Prostate gland (tissue), 2 donors: ENCODE data around the gene GRAMD1A. TPM values are rescaled to one million over a fixed set of nuclear protein-coding genes. Genes with fewer than 3 reads are reported as not detected.

Experiments
- DNase-seq: peaks from one replicate; pipeline ENCODE4 v3.0.0-alpha.2; 2019; ENCODE audit warnings: low spot score
- H3K27ac ChIP-seq, 2 donors: fragments of 200-600 bp; sonication (generic); 2 replicates each; pipeline ENCODE4 v1.5.1; 2017 to 2019
- H3K27me3 ChIP-seq: fragments of 200-600 bp; sonication (generic); replicated peaks from 2 replicates; pipeline ENCODE4 v1.5.1; 2019; ENCODE audit not compliant: insufficient read depth
- H3K36me3 ChIP-seq, 2 donors: fragments of 200-600 bp; sonication (generic); 1 replicate in 1 of 2; 2 replicates in 1 of 2; pipeline versions ENCODE4 v1.5.1 to v1.8.1; 2017 to 2019
- H3K4me1 ChIP-seq: fragments of 200-600 bp; sonication (generic); replicated peaks from 2 replicates; pipeline ENCODE4 v1.5.1; 2019
- H3K4me3 ChIP-seq, 2 donors: fragments of 200-600 bp; sonication (generic); 2 replicates each; pipeline ENCODE4 v1.5.1; 2017 to 2019
- H3K9me3 ChIP-seq: fragments of 200-600 bp; sonication (generic); 2 replicates; pipeline ENCODE4 v1.5.1; 2017
- POLR2A ChIP-seq: fragments of 450-650 bp; IDR thresholded peaks from one replicate; pipeline ENCODE4 v1.6.1; 2016; ENCODE audit warnings: antibody characterized with exemption, mild to moderate bottlenecking
- POLR2AphosphoS5 ChIP-seq: sonication (generic); formaldehyde crosslinking; IDR thresholded peaks from one replicate; pipeline ENCODE4 v1.6.1; 2017; ENCODE audit warnings: antibody characterized with exemption
- WGBS: methylation state at CpG from one replicate; pipeline ENCODE4 v1.1.5; 2018; 5-methylcytosine and 5-hydroxymethylcytosine counted together
- intact Hi-C: fragments of 100-400 bp; cut with DNase I; formaldehyde crosslinking; loops from one replicate; pipeline ENCODE4 v1.14.2; 2022
- total RNA-seq, 2 donors: library from RNA; depleted of rRNA; stranded (reverse); fragments of >200 nt; gene quantifications; one replicate each; pipeline ENCODE4 v1.1.0, GENCODE V29; 2016
- TF ChIP-seq, protein P1 (sequence below), 4 experiments: fragments of 200-600 bp in 2 of 4; fragments of 450-650 bp in 2 of 4; sonication (generic) in 2 of 4; IDR thresholded peaks; 1 replicate in 3 of 4; 2 replicates in 1 of 4; pipeline ENCODE4 v1.5.1; 2016 to 2019; ENCODE audit warnings: antibody characterized with exemption in 4 of 4, mild to moderate bottlenecking in 2 of 4, moderate library complexity in 2 of 4

Gene GRAMD1A
- total RNA-seq, 2 donors from 2014 or later, result 32.2 to 120 TPM

GRCh38 chr19:35018379-35018778 lies 18.3 kb downstream of the GRAMD1A start:
- 93% methylated on average over 4 of the region's 4 CpGs for WGBS
- Histone ChIP-seq H3K4me1 (no peaks in the 10 kb centered on the region), H3K4me3 (no peak overlapping the region), H3K27ac (no peak overlapping the region), H3K27me3 (no peaks in the 10 kb centered on the region), H3K36me3 (peaks cover 22 to 28% of the 10 kb centered on the region in 2 donors), H3K9me3 (no peaks in the 10 kb centered on the region)
- intact Hi-C loops, result no loop called here
- DNase-seq, result no peak
- no peak for TF ChIP-seq POLR2A
- TF ChIP-seq, protein P1, sequence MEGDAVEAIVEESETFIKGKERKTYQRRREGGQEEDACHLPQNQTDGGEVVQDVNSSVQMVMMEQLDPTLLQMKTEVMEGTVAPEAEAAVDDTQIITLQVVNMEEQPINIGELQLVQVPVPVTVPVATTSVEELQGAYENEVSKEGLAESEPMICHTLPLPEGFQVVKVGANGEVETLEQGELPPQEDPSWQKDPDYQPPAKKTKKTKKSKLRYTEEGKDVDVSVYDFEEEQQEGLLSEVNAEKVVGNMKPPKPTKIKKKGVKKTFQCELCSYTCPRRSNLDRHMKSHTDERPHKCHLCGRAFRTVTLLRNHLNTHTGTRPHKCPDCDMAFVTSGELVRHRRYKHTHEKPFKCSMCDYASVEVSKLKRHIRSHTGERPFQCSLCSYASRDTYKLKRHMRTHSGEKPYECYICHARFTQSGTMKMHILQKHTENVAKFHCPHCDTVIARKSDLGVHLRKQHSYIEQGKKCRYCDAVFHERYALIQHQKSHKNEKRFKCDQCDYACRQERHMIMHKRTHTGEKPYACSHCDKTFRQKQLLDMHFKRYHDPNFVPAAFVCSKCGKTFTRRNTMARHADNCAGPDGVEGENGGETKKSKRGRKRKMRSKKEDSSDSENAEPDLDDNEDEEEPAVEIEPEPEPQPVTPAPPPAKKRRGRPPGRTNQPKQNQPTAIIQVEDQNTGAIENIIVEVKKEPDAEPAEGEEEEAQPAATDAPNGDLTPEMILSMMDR (IDR thresholded peaks at IDR 0.05), result no peak
- no peak for TF ChIP-seq POLR2AphosphoS5

- WGBS, result 90% methylated on average over 22 of the region's 22 CpGs
- intact Hi-C loops, result no loop called here
Measured at GRCh38 chr19:35019144-35019543, 19.0 kb downstream of the GRAMD1A start.

GRCh38 chr19:35021016-35021415 lies 20.9 kb downstream of the GRAMD1A start:
- DNase-seq, result no peak
- H3K9me3 ChIP-seq, result no peaks in the 10 kb centered on the region
- no peak overlapping the region for H3K4me3 ChIP-seq
- peaks cover 19 to 31% of the 10 kb centered on the region in 2 donors for H3K36me3 ChIP-seq
- no peaks in the 10 kb centered on the region for H3K4me1 ChIP-seq
- intact Hi-C loops, result no loop called here
- no peaks in the 10 kb centered on the region for H3K27me3 ChIP-seq
- H3K27ac ChIP-seq, result no peak overlapping the region
- TF ChIP-seq POLR2AphosphoS5 (no peak), POLR2A (no peak)
- TF ChIP-seq, protein P1 (IDR thresholded peaks at IDR 0.05), result no peak
- WGBS, result 89% methylated on average over 10 of the region's 10 CpGs

More at GRCh38 chr19:35019144-35019543, 19.0 kb downstream of the GRAMD1A start:
- Histone ChIP-seq H3K4me1 (no peaks in the 10 kb centered on the region), H3K27me3 (no peaks in the 10 kb centered on the region), H3K27ac (no peak overlapping the region), H3K36me3 (peaks cover 22 to 28% of the 10 kb centered on the region in 2 donors), H3K9me3 (no peaks in the 10 kb centered on the region), H3K4me3 (no peak overlapping the region)
- no peak for DNase-seq
- no peak for TF ChIP-seq POLR2AphosphoS5

DNA sequence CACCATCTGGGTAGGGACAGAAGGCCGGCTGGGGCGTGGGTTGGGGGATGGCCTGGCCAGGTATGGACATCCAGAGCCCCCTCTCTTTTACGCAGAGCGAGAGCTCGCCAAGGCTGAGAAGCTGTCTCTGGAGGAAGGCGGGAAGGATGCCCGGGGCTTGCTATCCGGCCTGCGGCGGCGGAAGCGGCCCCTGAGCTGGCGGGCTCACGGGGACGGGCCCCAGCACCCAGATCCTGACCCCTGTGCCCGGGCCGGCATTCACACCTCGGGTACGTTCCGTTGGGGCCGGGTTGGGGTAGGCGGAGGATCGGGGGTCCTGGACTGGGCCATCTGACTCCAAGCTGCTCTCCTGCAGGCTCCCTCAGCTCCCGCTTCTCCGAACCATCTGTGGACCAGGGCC lies 21.5 kb downstream of the GRAMD1A start:
- no peaks in the 10 kb centered on the region for H3K9me3 ChIP-seq
- intact Hi-C loops, result no loop called here
- H3K4me3 ChIP-seq, result no peak overlapping the region
- H3K4me1 ChIP-seq, result no peaks in the 10 kb centered on the region
- no peaks in the 10 kb centered on the region for H3K27me3 ChIP-seq
- no peak for DNase-seq
- TF ChIP-seq POLR2A, result no peak
- TF ChIP-seq, protein P1 (IDR thresholded peaks at IDR 0.05), result no peak
- TF ChIP-seq POLR2AphosphoS5, result no peak
- peaks cover 19 to 34% of the 10 kb centered on the region in 2 donors for H3K36me3 ChIP-seq
- H3K27ac ChIP-seq, result no peak overlapping the region
- 93% methylated on average over 20 of the region's 25 CpGs for WGBS

DNA sequence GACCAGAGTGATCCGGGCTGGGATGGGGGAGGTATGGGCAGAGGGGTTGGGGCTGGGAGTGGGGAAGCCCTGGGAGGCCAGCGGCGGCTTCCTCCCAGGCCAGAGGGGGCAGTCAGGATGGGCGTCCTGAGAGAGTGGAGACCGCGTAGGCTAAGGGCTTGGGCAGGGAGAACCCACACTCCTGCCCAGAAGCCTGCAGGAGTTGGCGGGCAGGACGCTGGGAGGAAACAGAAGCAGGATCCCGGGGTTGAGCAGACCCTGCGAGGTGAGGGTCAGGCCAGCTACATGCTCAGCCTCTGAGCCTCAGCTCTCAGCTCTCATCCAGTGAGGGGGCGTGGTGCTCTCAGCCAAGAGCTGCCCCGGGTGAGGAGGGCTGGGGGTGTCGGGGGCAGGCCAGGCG lies 22.3 kb downstream of the GRAMD1A start:
- no peak overlapping the region for H3K27ac ChIP-seq
- no peak overlapping the region for H3K4me3 ChIP-seq
- 83% methylated on average over 14 of the region's 14 CpGs for WGBS
- TF ChIP-seq, protein P1 (IDR thresholded peaks at IDR 0.05), result no peak
- no peak for TF ChIP-seq POLR2AphosphoS5
- no peak for TF ChIP-seq POLR2A
- H3K9me3 ChIP-seq, result no peaks in the 10 kb centered on the region
- intact Hi-C loops, result no loop called here
- no peaks in the 10 kb centered on the region for H3K4me1 ChIP-seq
- no peak for DNase-seq
- no peaks in the 10 kb centered on the region for H3K27me3 ChIP-seq
- peaks cover 17 to 34% of the 10 kb centered on the region in 2 donors for H3K36me3 ChIP-seq
